T-cell (primary cell): Measurements from ENCODE around the gene GTPBP2. TPM values are rescaled to one million over a fixed set of nuclear protein-coding genes. Genes with fewer than 3 reads are reported as not detected.

Source experiments
- ATAC-seq, 4 experiments: fragments of 200-7000 bp in 3 of 4; fragments of 150-1000 bp in 1 of 4; cut with Tn5 transposase; replicated peaks in 1 of 4; 1 replicate in 3 of 4; 2 replicates in 1 of 4; pipeline ENCODE4 v1.10.0; 2021; ENCODE audit warnings: moderate library complexity in 3 of 4, mild to moderate bottlenecking in 2 of 4, moderate number of reproducible peaks in 1 of 4
- CTCF ChIA-PET, 2 donors: fragments of 300-600 bp; sonication (Branson Sonifier 250); formaldehyde crosslinking; loops; one replicate each; lab custom pipeline; 2022; ENCODE audit warnings: antibody characterized with exemption in 2 of 2; lab: Charles Lee
- POLR2A ChIA-PET, 2 donors: fragments of 300-600 bp; sonication (Branson Sonifier 250); formaldehyde crosslinking; loops; one replicate each; lab custom pipeline; 2022; ENCODE audit warnings: antibody characterized with exemption in 2 of 2; lab: Charles Lee
- DNase-seq, 35 experiments: peaks; one replicate each; pipeline versions ENCODE4 v3.0.0 to v3.0.0-alpha.2; 2013 to 2023
- H3K27ac ChIP-seq: one replicate; pipeline ENCODE4 v1.5.1; 2013; ENCODE audit warnings: low read length
- H3K27me3 ChIP-seq, 2 experiments: replicated peaks in 1 of 2; 1 replicate in 1 of 2; 2 replicates in 1 of 2; pipeline versions ENCODE4 v1.6.1 to v1.7.0; 2013; ENCODE audit warnings: low read length in 1 of 2, mixed read lengths in 1 of 2; ENCODE audit not compliant: control insufficient read depth in 2 of 2, insufficient read depth in 2 of 2; ENCODE audit errors: extremely low read depth in 1 of 2
- H3K36me3 ChIP-seq, 2 donors: 1 replicate in 1 of 2; 2 replicates in 1 of 2; pipeline versions ENCODE4 v1.6.1 to v1.7.0; 2013; ENCODE audit warnings: low read length in 1 of 2; ENCODE audit not compliant: control insufficient read depth in 2 of 2, insufficient read depth in 1 of 2; ENCODE audit errors: extremely low read depth in 1 of 2
- H3K4me1 ChIP-seq, 2 experiments: 1 replicate in 1 of 2; 2 replicates in 1 of 2; pipeline versions ENCODE4 v1.6.1 to v1.7.0; 2013; ENCODE audit warnings: low read length in 2 of 2, mixed read lengths in 1 of 2; ENCODE audit not compliant: insufficient read depth in 2 of 2, control insufficient read depth in 1 of 2; ENCODE audit errors: extremely low read depth in 1 of 2
- H3K4me3 ChIP-seq, 2 donors: 1 replicate in 1 of 2; 2 replicates in 1 of 2; pipeline versions ENCODE4 v1.5.1 to v1.7.0; 2013; ENCODE audit warnings: mild to moderate bottlenecking in 2 of 2, low read length in 1 of 2, moderate library complexity in 1 of 2; ENCODE audit not compliant: control insufficient read depth in 1 of 2; ENCODE audit errors: extremely low read depth in 1 of 2
- H3K9me3 ChIP-seq: 2 replicates; pipeline ENCODE4 v1.7.0; 2013
- H3K27ac Mint-ChIP-seq, 2 donors: one replicate each; pipeline ENCODE4 v1.8.0; 2020 to 2021; ENCODE audit warnings: mild to moderate bottlenecking in 2 of 2, mixed read lengths in 2 of 2
- H3K27me3 Mint-ChIP-seq, 2 donors: one replicate each; pipeline ENCODE4 v1.8.0; 2021 to 2022; ENCODE audit warnings: mixed read lengths in 2 of 2
- H3K36me3 Mint-ChIP-seq: one replicate; pipeline ENCODE4 v1.8.0; 2021; ENCODE audit warnings: mixed read lengths
- H3K4me1 Mint-ChIP-seq, 3 donors: one replicate each; pipeline ENCODE4 v1.8.0; 2020 to 2022; ENCODE audit warnings: mixed read lengths in 3 of 3, mild to moderate bottlenecking in 1 of 3
- H3K4me3 Mint-ChIP-seq, 3 donors: one replicate each; pipeline ENCODE4 v1.8.0; 2020 to 2022; ENCODE audit warnings: mild to moderate bottlenecking in 3 of 3, mixed read lengths in 3 of 3, moderate library complexity in 3 of 3
- H3K9me3 Mint-ChIP-seq, 3 donors: one replicate each; pipeline ENCODE4 v1.8.0; 2020 to 2022; ENCODE audit warnings: mixed read lengths in 3 of 3
- WGBS: methylation state at CpG from one replicate; pipeline ENCODE4 v1.1.5; 2013; ENCODE audit warnings: missing lambda C conversion rate; ENCODE audit not compliant: insufficient coverage; 5-methylcytosine and 5-hydroxymethylcytosine counted together
- total RNA-seq, 35 experiments: library from RNA in 6 of 35; stranded (reverse) in 6 of 35; fragments of 120-200 nt in 1 of 35; gene quantifications; one replicate each; pipeline versions ENCODE4 v1.2.1 to v1.2.4 and lab custom pipeline; 2013 to 2026

Gene GTPBP2
- total RNA-seq, 5 donors from 2014 or later (not counting 1 experiment from before 2014, with no cell fraction given): 58.4 to 87.0 (median 75.2) TPM

DNA sequence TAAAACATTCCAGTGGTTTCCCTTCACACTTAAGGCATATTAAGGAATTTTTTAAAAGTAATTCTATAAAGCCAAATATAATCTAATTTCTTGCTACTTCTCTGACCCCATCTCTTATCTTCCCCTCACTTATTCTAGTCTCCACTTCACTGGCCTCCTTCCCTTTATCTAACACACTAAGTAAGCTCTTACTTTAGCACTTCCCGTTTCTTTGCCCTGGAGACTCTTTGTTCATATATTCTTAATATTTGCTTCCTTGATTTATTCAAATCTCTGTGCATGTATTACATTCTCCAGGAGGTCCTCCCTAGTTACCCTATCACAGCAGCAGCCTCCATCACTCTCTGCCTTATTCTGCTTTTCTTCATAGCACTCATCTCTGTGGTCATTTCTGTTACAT lies 20.3 kb downstream of the GTPBP2 start:
- no peaks in the 10 kb centered on the region for H3K9me3 ChIP-seq
- no peaks in the 10 kb centered on the region for H3K27me3 Mint-ChIP-seq
- peak overlapping the region; percentile 24 to 47 for H3K27ac Mint-ChIP-seq
- DNase-seq: no peak
- no peak overlapping the region for H3K4me3 ChIP-seq
- ATAC-seq: no peak
- peaks cover 6 to 54% of the 10 kb centered on the region in 2 donors for H3K36me3 ChIP-seq
- H3K27me3 ChIP-seq: no peaks in the 10 kb centered on the region
- H3K4me3 Mint-ChIP-seq: no peak overlapping the region
- no peaks in the 10 kb centered on the region for H3K4me1 ChIP-seq
- no CpG with 5 or more reads among the region's 1 CpG for WGBS
- POLR2A ChIA-PET: interaction anchor here in 1 of 2 donors (0.5 kb wide), 1 partner anchor 20 kb away, joined by 5 read pairs; the partner anchor contains the start of gene GTPBP2
- H3K4me1 Mint-ChIP-seq: peaks cover 5 to 9% (median 7%) of the 10 kb centered on the region in 3 donors
- peaks cover 40% of the 10 kb centered on the region for H3K36me3 Mint-ChIP-seq
- no peak overlapping the region for H3K27ac ChIP-seq
- CTCF ChIA-PET: interaction anchor here in 1 of 2 donors (0.6 to 1.7 kb wide), 3 partner anchors 18 to 470 kb away, joined by 3 to 8 read pairs (median 4); partner anchors contain the start of gene GTPBP2
- no peaks in the 10 kb centered on the region for H3K9me3 Mint-ChIP-seq

DNA sequence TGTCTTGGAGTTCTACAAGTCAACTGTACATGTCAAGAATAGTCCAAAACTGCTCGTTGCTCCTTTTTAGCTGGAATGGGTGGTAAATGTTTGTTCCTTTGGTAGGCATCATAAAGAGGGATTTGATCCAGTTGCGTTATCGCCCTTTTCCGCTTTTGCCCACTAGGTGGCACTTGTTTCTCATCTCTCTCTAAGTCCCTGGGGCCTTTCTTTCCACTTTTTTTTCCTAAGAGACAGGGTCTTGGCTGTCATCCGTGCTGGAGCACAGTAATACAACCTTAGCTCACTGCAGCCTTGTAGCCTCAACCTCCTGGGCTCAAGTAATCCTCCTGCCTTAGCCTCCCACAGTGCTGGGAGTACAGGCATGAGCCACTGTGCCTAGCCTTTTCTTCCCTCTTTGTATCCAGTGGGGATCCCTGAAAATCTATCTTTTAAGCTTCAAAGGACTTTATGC lies 20.7 kb downstream of the GTPBP2 start:
- H3K4me1 Mint-ChIP-seq: peaks cover 5 to 9% (median 7%) of the 10 kb centered on the region in 3 donors
- peak overlapping the region in 1 of 2 donors; percentile 29 for H3K27ac Mint-ChIP-seq
- no peaks in the 10 kb centered on the region for H3K27me3 Mint-ChIP-seq
- CTCF ChIA-PET: interaction anchor here in 1 of 2 donors (0.6 to 1.7 kb wide), 3 partner anchors 19 to 471 kb away, joined by 3 to 8 read pairs (median 4); partner anchors contain the start of gene GTPBP2
- H3K4me3 Mint-ChIP-seq: no peak overlapping the region
- Histone ChIP-seq H3K4me3 (no peak overlapping the region), H3K9me3 (no peaks in the 10 kb centered on the region), H3K27ac (no peak overlapping the region), H3K4me1 (no peaks in the 10 kb centered on the region), H3K27me3 (no peaks in the 10 kb centered on the region), H3K36me3 (peaks cover 1 to 54% of the 10 kb centered on the region in 2 donors)
- H3K36me3 Mint-ChIP-seq: peaks cover 40% of the 10 kb centered on the region
- POLR2A ChIA-PET: no interaction called here
- no peaks in the 10 kb centered on the region for H3K9me3 Mint-ChIP-seq
- WGBS: 0% methylated on average over 1 of the region's 5 CpGs
- ATAC-seq (peak in 2 of 4 experiments; percentile 38 to 40), DNase-seq (peak in 30 of 35 experiments; percentile 20 to 77 (median 45))

DNA sequence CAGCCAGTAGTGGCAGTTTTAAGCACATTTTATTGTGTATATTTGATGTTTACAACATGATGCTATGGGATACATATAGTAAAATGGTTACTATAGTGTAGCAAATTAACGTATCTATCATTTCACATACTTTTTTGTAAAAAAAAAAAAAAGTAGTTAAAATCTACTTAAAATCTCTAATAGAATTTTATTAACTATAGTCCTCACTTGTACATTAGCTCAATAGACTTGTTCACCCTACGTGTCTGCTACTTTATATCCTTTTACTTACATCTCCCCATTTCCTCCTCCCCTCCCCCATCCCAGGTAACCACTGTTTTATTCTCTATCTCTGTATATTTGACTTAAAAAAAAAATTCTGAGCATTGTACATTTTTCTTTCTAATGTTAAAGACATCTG lies 23.0 kb downstream of the GTPBP2 start:
- Histone ChIP-seq H3K36me3 (peaks cover 0 to 65% of the 10 kb centered on the region in 2 donors), H3K9me3 (no peaks in the 10 kb centered on the region), H3K27ac (no peak overlapping the region), H3K27me3 (no peaks in the 10 kb centered on the region), H3K4me3 (no peak overlapping the region), H3K4me1 (no peaks in the 10 kb centered on the region)
- CTCF ChIA-PET: interaction anchor here in 1 of 2 donors (0.6 to 0.9 kb wide), 2 partner anchors 39 to 441 kb away, joined by 3 to 4 read pairs; no protein-coding TSS in a partner anchor
- Mint-ChIP-seq H3K27me3 (no peaks in the 10 kb centered on the region), H3K36me3 (peaks cover 44% of the 10 kb centered on the region), H3K4me1 (peaks cover 5 to 9% (median 7%) of the 10 kb centered on the region in 3 donors), H3K9me3 (no peaks in the 10 kb centered on the region), H3K4me3 (no peak overlapping the region), H3K27ac (no peak overlapping the region)
- WGBS: no CpG with 5 or more reads among the region's 2 CpGs
- POLR2A ChIA-PET: no interaction called here
- no peak for DNase-seq
- ATAC-seq: no peak

DNA sequence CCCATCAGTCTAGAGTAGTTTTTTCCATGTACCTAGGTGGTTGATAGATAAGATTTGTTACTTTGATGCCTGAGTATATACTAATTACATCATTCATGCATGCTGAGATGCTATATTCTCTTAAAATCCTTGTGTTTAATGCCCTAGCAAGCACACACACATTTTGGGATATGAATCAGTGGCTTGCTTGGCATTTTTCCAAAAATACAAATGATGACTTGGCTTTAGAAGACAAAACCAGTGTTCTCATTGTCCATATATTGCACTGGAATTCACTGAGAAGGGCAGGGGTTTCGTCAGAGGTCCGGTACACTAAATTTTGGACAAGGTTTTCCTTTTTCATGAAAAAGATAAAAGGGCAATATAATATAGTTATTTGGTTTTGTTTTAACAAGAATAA lies 24.9 kb downstream of the GTPBP2 start:
- CTCF ChIA-PET: no interaction called here
- Mint-ChIP-seq H3K27me3 (no peaks in the 10 kb centered on the region), H3K36me3 (peaks cover 43% of the 10 kb centered on the region), H3K4me3 (no peak overlapping the region), H3K9me3 (no peaks in the 10 kb centered on the region), H3K27ac (peak overlapping the region in 1 of 2 donors; percentile 19), H3K4me1 (peaks cover 5 to 9% (median 7%) of the 10 kb centered on the region in 3 donors)
- ATAC-seq (no peak), DNase-seq (no peak)
- POLR2A ChIA-PET: no interaction called here
- H3K4me1 ChIP-seq: no peaks in the 10 kb centered on the region
- H3K36me3 ChIP-seq: peaks cover 3 to 54% of the 10 kb centered on the region in 2 donors
- WGBS: no CpG with 5 or more reads among the region's 2 CpGs
- no peaks in the 10 kb centered on the region for H3K9me3 ChIP-seq
- no peak overlapping the region for H3K4me3 ChIP-seq
- no peaks in the 10 kb centered on the region for H3K27me3 ChIP-seq
- no peak overlapping the region for H3K27ac ChIP-seq

DNA sequence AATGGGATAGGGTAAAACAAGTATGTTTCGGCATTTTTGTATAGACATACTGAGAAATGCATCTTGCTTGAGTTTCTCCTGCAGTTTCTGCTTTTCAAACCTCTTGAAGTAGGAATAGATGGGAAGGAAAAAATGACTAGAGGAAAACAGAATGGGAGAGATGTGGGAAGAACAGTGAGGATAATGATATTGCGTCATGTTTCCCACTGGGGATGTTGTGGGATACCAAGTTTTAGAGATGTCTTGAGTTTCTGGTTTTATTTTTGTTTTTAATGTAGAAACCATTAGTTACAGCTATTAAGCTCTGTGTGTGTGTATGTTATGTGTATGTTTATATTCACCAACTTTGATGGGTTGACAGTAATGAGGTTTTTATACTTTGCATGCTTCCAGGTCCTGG lies 28.5 kb downstream of the GTPBP2 start:
- Mint-ChIP-seq H3K4me3 (no peak overlapping the region), H3K4me1 (no peaks in the 10 kb centered on the region), H3K27ac (no peak overlapping the region), H3K27me3 (no peaks in the 10 kb centered on the region), H3K36me3 (peaks cover 44% of the 10 kb centered on the region), H3K9me3 (no peaks in the 10 kb centered on the region)
- Histone ChIP-seq H3K9me3 (no peaks in the 10 kb centered on the region), H3K27me3 (no peaks in the 10 kb centered on the region), H3K36me3 (peaks cover 7 to 58% of the 10 kb centered on the region in 2 donors), H3K4me1 (no peaks in the 10 kb centered on the region), H3K4me3 (no peak overlapping the region), H3K27ac (no peak overlapping the region)
- 100% methylated on average over 2 of the region's 2 CpGs for WGBS
- ChIA-PET POLR2A (no interaction called here), CTCF (interaction anchor here in 1 of 2 donors (0.5 kb wide), 1 partner anchor 480 kb away, joined by 3 read pairs; no protein-coding TSS in a partner anchor)
- no peak for ATAC-seq
- DNase-seq: no peak

DNA sequence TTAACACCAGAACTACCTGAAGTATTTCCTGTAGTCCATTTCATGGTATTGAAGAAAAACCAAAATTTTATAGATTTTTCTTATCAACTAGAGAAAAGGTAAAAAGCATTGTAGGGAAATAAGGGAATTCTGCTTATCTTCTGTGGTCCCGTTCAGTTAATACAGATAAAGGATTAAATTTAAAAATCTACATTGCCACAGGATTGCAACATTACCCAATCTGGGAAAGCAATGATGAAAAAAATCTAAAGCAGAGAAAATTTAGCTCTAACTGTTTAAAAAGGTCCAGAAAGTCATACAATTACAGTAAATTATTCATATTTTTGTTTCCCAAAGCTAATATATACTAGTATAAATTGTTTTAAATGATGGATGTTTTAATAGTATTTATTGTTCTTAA lies 35.1 kb downstream of the GTPBP2 start:
- no peak for ATAC-seq
- H3K4me1 Mint-ChIP-seq: no peaks in the 10 kb centered on the region

More for the DNA sequence above, 35.1 kb downstream of the GTPBP2 start:
- Histone ChIP-seq H3K4me3 (no peak overlapping the region), H3K4me1 (no peaks in the 10 kb centered on the region), H3K36me3 (peaks cover 8 to 38% of the 10 kb centered on the region in 2 donors), H3K27me3 (no peaks in the 10 kb centered on the region), H3K9me3 (no peaks in the 10 kb centered on the region), H3K27ac (no peak overlapping the region)
- DNase-seq: no peak
- POLR2A ChIA-PET: interaction anchor here (0.6 kb wide), 2 partner anchors 599 to 878 kb away, joined by 4 to 10 read pairs; no protein-coding TSS in a partner anchor
- CTCF ChIA-PET: no interaction called here
- no peaks in the 10 kb centered on the region for H3K9me3 Mint-ChIP-seq
- H3K4me3 Mint-ChIP-seq: no peak overlapping the region
- peaks cover 31% of the 10 kb centered on the region for H3K36me3 Mint-ChIP-seq
- WGBS: no CpG with 5 or more reads among the region's 1 CpG
- no peak overlapping the region for H3K27ac Mint-ChIP-seq
- H3K27me3 Mint-ChIP-seq: no peaks in the 10 kb centered on the region
